ENCODE measurements around the gene KCNIP2.

KCNIP2 gene

GRCh38 chr10:101874252-101874651 is 30.7 kb upstream of the KCNIP2 start:
- Histone ChIP-seq H3K9me3 (ENCODE audit: control insufficient read depth, insufficient read depth, low read length) (no peaks in the 10 kb centered on the region), H3K4me1 (ENCODE audit: insufficient read depth, low read length) (no peaks in the 10 kb centered on the region), H3K9ac (ENCODE audit: low read depth, low read length) (no peak overlapping the region), H3K36me3 (ENCODE audit: insufficient read depth, low read length) (no peaks in the 10 kb centered on the region)

DNA sequence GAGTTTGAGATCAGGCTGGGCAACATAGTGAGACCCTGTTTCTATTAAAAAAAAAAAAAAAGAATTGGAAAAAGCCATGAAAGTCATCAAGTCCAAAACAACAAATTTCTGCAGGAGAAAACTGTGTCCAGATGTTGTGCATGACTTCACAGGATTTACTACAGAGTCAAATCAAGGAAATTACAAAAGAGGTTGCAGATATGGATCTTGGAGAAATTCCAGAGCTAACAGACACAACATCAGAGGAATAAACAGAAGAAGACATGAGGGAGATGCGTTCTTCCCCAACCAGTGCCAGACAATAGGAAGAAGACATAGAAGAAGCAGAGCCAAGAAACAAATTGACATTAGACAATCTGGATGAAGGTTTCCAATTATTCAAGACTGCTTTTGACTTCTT is 24.3 kb upstream of the KCNIP2 start:
- Histone ChIP-seq H3K4me1 (ENCODE audit: insufficient read depth, low read length) (no peaks in the 10 kb centered on the region), H3K36me3 (ENCODE audit: insufficient read depth, low read length) (no peaks in the 10 kb centered on the region), H3K9ac (ENCODE audit: low read depth, low read length) (no peak overlapping the region), H3K9me3 (ENCODE audit: control insufficient read depth, insufficient read depth, low read length) (no peaks in the 10 kb centered on the region)

- H3K9ac ChIP-seq (ENCODE audit: low read depth, low read length), result no peak overlapping the region
- H3K36me3 ChIP-seq (ENCODE audit: insufficient read depth, low read length), result no peaks in the 10 kb centered on the region
- no peaks in the 10 kb centered on the region for H3K4me1 ChIP-seq (ENCODE audit: insufficient read depth, low read length)
- H3K9me3 ChIP-seq (ENCODE audit: control insufficient read depth, insufficient read depth, low read length), result peaks cover 7% of the 10 kb centered on the region
Measured at GRCh38 chr10:101859530-101859929, 15.9 kb upstream of the KCNIP2 start.

DNA sequence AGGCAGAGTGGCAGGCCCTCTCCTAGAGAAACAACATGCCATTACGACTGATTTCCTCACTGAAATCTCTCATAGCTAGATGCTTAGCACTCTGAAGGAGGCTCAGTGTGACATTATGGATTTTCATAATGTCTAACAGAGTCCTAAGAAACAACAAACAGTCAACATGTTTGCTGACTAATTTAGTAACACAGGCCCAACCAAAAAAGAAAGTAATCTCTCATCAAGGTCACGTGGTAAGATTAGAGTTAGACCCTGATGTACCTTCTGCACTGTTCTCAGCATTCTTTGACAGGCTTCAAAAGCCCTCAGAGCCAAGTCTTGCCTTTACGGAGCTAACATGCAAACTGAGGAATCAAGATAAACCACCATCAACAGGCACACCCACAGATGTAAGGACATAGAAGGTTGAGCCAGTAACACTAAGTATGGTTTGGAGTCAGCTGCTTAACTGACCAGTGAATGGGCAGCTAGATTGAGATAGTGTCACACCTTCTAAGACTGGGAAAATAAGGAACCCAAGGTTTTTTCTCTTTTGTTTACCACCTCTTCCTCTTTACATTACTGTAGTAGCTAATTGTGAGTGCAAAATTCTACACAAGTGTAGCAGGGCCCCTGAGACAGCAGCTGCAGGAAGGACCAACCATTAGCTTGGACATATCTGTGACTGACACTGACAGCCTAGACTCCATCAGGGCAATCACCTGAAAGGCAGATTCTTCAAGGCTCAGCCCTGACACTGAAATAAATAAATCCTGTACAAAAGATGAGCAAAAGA is 15.3 kb upstream of the KCNIP2 start:
- no peak overlapping the region for H3K9ac ChIP-seq (ENCODE audit: low read depth, low read length)
- peaks cover 7% of the 10 kb centered on the region for H3K9me3 ChIP-seq (ENCODE audit: control insufficient read depth, insufficient read depth, low read length)
- no peaks in the 10 kb centered on the region for H3K36me3 ChIP-seq (ENCODE audit: insufficient read depth, low read length)
- H3K4me1 ChIP-seq (ENCODE audit: insufficient read depth, low read length), result no peaks in the 10 kb centered on the region

GRCh38 chr10:101857802-101858476 is 14.3 kb upstream of the KCNIP2 start:
- no peaks in the 10 kb centered on the region for H3K36me3 ChIP-seq (ENCODE audit: insufficient read depth, low read length)
- peaks cover 7% of the 10 kb centered on the region for H3K9me3 ChIP-seq (ENCODE audit: control insufficient read depth, insufficient read depth, low read length)
- H3K4me1 ChIP-seq (ENCODE audit: insufficient read depth, low read length), result no peaks in the 10 kb centered on the region
- no peak overlapping the region for H3K9ac ChIP-seq (ENCODE audit: low read depth, low read length)

DNA sequence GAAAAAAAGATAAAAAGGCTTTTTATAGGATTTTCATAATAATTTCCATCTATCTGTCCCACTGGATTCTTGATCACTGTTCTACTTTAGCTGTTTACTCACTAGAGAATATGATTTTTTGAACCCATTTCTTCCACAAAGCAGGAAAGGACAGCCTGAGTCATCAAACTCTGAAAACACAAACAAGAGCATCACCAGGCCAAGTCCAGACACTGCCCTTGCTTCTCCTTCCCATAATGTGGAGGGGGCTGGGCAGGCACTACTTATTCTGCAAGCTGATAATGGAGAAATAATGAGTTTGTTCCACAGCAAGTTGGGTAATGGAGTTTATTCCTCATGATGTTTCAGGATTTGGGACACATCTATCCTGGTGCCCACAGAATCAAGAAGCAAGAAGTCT is 13.0 kb upstream of the KCNIP2 start:
- Histone ChIP-seq H3K9me3 (ENCODE audit: control insufficient read depth, insufficient read depth, low read length) (peaks cover 7% of the 10 kb centered on the region), H3K4me1 (ENCODE audit: insufficient read depth, low read length) (no peaks in the 10 kb centered on the region), H3K9ac (ENCODE audit: low read depth, low read length) (no peak overlapping the region), H3K36me3 (ENCODE audit: insufficient read depth, low read length) (no peaks in the 10 kb centered on the region)

DNA sequence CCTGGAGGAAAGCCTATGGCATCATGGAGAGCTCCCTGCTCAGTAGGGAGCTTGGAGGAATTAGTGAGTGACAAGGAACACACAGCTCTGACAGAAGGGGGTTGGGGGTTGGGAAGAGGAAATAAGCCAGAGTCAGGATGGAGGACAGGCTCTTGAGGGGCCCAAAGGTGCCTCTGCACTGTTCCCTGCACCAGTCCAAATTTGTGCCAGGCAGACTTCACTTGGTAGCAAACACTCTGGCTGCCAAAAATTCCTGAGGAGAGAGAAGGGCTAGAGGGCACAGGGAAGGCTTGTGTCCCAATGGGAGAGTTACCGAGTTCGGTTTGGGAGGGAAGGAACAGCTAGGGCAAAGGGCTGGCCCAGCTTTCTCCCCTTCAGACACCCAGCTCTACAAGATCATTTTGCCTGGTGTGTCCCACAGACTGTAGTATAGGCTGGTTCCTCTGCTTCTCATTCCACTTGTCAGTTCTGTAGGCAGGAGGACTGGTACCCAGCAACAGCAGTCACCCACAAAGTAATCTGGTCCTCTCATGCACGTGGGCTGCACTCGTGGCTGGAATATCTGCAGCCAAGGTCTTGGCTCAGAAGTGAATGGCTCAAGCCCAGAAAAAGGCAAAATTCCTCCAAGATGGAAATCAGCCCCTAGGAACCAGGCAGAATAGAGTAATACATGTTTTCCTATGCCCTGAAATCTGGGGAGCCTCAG is 8.0 kb upstream of the KCNIP2 start:
- H3K4me1 ChIP-seq (ENCODE audit: insufficient read depth, low read length), result peaks cover 10% of the 10 kb centered on the region; the same call in 1 of the 2 replicates
- H3K9me3 ChIP-seq (ENCODE audit: control insufficient read depth, insufficient read depth, low read length), result 0 out of 2 replicates have a peak, but pooled peaks cover 2% of the 10 kb centered on the region
- H3K9ac ChIP-seq (ENCODE audit: low read depth, low read length), result no peak overlapping the region
- no peaks in the 10 kb centered on the region for H3K36me3 ChIP-seq (ENCODE audit: insufficient read depth, low read length)

DNA sequence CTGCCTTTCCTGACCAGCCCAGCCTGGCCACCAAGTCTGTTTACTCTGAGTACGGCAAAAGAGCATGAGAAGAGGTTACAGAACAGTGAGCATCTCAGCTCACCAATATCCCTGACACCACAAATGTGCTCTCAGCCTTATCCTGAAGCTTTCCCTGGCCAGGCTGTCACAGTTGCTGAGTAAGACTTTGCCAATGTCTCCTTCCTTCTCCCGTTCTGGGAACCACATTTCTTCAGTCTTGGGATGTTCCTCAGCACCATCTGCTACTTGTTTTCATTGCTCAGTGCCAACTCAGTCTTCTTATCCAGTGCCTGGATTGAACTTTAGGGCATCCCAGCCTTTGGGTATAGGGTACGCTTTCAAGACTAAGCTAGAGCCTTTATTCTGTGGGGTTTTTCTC is 7.1 kb upstream of the KCNIP2 start:
- Histone ChIP-seq H3K9ac (ENCODE audit: low read depth, low read length) (no peak overlapping the region), H3K4me1 (ENCODE audit: insufficient read depth, low read length) (peaks cover 10% of the 10 kb centered on the region; the same call in 1 of the 2 replicates), H3K36me3 (ENCODE audit: insufficient read depth, low read length) (no peaks in the 10 kb centered on the region), H3K9me3 (ENCODE audit: control insufficient read depth, insufficient read depth, low read length) (no peaks in the 10 kb centered on the region)

DNA sequence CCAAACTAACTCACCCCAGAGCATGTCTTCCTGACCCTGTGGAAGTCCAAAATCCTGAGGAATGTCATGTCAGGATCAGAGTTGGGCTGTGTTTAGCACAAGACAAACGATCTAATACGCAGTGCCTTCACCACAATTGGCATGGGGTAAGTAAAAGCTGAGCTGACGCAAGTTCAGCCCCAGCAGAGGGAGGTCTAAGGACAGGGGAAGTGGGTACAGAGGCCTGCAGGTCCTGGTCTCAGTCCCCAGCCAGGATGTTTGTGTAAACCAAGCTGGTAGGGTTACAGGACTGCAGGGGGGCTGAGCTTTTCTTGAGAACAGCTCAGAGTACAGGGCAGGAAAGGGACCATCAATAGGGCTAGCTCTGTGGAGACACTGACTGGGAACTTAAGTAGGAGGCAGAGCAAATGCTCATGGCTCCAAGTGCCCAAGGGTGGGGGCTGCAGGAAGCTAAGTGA is 5.3 kb upstream of the KCNIP2 start:
- Histone ChIP-seq H3K4me1 (ENCODE audit: insufficient read depth, low read length) (peaks cover 16% of the 10 kb centered on the region; the same call in 1 of the 2 replicates), H3K36me3 (ENCODE audit: insufficient read depth, low read length) (no peaks in the 10 kb centered on the region), H3K9ac (ENCODE audit: low read depth, low read length) (no peak overlapping the region), H3K9me3 (ENCODE audit: control insufficient read depth, insufficient read depth, low read length) (no peaks in the 10 kb centered on the region)

DNA sequence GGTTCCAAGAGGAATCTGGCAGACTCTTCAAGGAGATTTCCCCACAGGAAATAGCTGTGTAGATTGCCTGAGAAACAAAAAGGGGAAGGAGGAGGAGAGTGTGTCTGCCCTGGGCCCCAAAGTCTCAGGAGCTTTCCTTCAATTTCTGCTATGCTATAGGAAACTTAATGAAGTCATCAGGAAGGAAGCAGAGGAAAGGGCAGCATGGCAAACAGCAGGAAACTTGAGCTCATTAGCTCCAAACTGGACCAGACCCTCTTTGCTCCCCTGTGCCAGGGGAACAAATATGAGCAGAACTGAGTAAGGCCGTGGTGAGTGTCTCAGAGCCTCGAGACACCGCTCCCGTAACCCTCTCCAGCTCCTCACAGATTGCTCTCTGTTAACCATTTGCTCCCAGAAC is 4.8 kb upstream of the KCNIP2 start:
- Histone ChIP-seq H3K36me3 (ENCODE audit: insufficient read depth, low read length) (no peaks in the 10 kb centered on the region), H3K9ac (ENCODE audit: low read depth, low read length) (no peak overlapping the region), H3K9me3 (ENCODE audit: control insufficient read depth, insufficient read depth, low read length) (no peaks in the 10 kb centered on the region), H3K4me1 (ENCODE audit: insufficient read depth, low read length) (peaks cover 16% of the 10 kb centered on the region; the same call in 1 of the 2 replicates)

GRCh38 chr10:101845893-101846292 is 2.3 kb upstream of the KCNIP2 start:
- peaks cover 16% of the 10 kb centered on the region; the same call in 1 of the 2 replicates for H3K4me1 ChIP-seq (ENCODE audit: insufficient read depth, low read length)
- no peaks in the 10 kb centered on the region for H3K36me3 ChIP-seq (ENCODE audit: insufficient read depth, low read length)
- H3K9me3 ChIP-seq (ENCODE audit: control insufficient read depth, insufficient read depth, low read length), result no peaks in the 10 kb centered on the region
- H3K9ac ChIP-seq (ENCODE audit: low read depth, low read length), result no peak overlapping the region

DNA sequence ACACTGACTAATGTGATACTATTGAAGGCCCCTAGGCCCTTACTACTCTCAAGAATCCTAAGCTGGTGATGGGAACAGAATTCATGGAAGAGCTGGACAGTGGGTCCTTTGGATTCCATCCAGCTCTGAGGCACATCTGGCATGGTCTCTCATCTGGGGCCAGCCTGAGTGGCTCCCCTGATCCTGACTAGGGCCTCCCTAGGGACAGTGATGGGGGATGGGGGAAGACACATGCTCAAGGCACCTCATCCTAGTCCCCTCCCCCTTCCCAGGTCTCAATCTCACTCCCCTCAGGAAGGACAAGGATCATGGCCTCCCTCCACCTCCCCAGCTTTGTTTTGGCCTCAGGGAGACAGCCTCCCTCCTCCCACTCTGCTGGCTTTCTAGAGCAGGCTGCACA is 1.8 kb downstream of the KCNIP2 start:
- H3K4me1 ChIP-seq (ENCODE audit: insufficient read depth, low read length), result peaks cover 9% of the 10 kb centered on the region; the same call in 1 of the 2 replicates
- H3K36me3 ChIP-seq (ENCODE audit: insufficient read depth, low read length), result no peaks in the 10 kb centered on the region
- H3K9ac ChIP-seq (ENCODE audit: low read depth, low read length), result no peak overlapping the region
- no peaks in the 10 kb centered on the region for H3K9me3 ChIP-seq (ENCODE audit: control insufficient read depth, insufficient read depth, low read length)

DNA sequence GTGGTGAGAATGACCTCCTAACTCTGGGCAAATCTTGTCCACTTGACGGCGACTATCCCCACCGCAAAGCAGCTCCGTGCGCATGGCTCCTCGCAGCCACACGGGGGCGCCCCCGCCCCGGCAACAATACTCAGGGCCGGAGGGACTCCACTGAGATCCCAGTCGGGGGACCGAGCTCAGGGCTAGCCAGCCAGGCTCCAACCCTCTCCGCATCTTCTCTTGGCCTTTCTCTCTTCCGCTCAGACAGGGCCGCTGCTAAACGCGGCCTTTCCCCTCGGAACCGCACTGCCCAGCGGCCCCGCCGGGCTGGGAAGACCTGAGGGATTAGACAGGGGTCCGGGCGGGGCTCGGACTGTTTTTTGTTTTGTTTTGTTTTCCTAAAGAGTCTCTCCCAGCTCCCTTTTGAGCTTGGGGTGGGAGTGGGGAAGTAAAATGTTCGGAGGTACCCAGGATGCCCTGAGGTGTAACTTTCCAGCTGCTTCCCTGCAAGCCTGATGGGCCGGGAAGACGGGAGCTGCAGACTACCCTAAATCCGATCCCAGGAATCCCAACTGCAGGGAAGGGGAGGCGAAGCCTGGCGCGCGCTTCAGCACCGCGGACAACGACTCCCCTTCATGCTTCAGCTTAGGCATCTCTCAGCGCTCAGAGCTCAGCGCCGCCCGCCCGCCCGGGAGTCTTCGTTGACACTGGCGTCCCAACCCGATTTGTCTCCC is 2.7 kb downstream of the KCNIP2 start:
- H3K9me3 ChIP-seq (ENCODE audit: control insufficient read depth, insufficient read depth, low read length), result no peaks in the 10 kb centered on the region
- peak overlapping the region; percentile 51; the same call in 1 of the 2 replicates for H3K9ac ChIP-seq (ENCODE audit: low read depth, low read length)
- H3K36me3 ChIP-seq (ENCODE audit: insufficient read depth, low read length), result no peaks in the 10 kb centered on the region
- peaks cover 9% of the 10 kb centered on the region; the same call in 1 of the 2 replicates for H3K4me1 ChIP-seq (ENCODE audit: insufficient read depth, low read length)

GRCh38 chr10:101840102-101840684 is 3.4 kb downstream of the KCNIP2 start:
- H3K9me3 ChIP-seq (ENCODE audit: control insufficient read depth, insufficient read depth, low read length), result no peaks in the 10 kb centered on the region
- peaks cover 15% of the 10 kb centered on the region; the same call in 1 of the 2 replicates for H3K4me1 ChIP-seq (ENCODE audit: insufficient read depth, low read length)
- no peaks in the 10 kb centered on the region for H3K36me3 ChIP-seq (ENCODE audit: insufficient read depth, low read length)
- H3K9ac ChIP-seq (ENCODE audit: low read depth, low read length), result peak overlapping the region; percentile 51; the same call in 1 of the 2 replicates

Data from ES-I3 (cell line).